Measurements from ENCODE around the gene AIFM1. TPM values are rescaled to one million over a fixed set of nuclear protein-coding genes. Genes with fewer than 3 reads are reported as not detected.
"Not testable (repeated sequence)": the region's sequence is repeated elsewhere in the genome, so short reads cannot be mapped to it uniquely, and the experiment has no call there.

The AIFM1 gene
- total RNA-seq, 2 donors from 2014 or later, result 14.8 to 22.4 TPM

- WGBS, 2 donors, result 23 to 80% methylated on average over 4 to 25 of the region's 28 CpGs
Observed at GRCh38 chrX:130120321-130120731, 45.3 kb downstream of the AIFM1 start.

GRCh38 chrX:130119312-130119898 is 46.2 kb downstream of the AIFM1 start:
- no peak for ATAC-seq
- intact Hi-C loops (cut with DNase I), result no loop called here
- H3K9me3 ChIP-seq, result no peaks in the 10 kb centered on the region
- no peaks in the 10 kb centered on the region for H3K27me3 ChIP-seq
- H3K4me3 ChIP-seq, result no peak overlapping the region
- no peak overlapping the region for H3K27ac ChIP-seq
- TF ChIP-seq CTCF (IDR thresholded peaks at IDR 0.05), result no peak
- TF ChIP-seq POLR2A (IDR thresholded peaks at IDR 0.05), result no peak
- no peaks in the 10 kb centered on the region for H3K36me3 ChIP-seq (replicated peaks in 1 of 2; ENCODE audit: insufficient read depth in 1 of 2, low read depth in 2 of 2)
- DNase-seq, result no peak
- H3K4me1 ChIP-seq, result peaks cover 6% of the 10 kb centered on the region
- WGBS, 2 donors, result 57 to 74% methylated on average over 6 to 12 of the region's 14 CpGs

More at GRCh38 chrX:130120321-130120731, 45.3 kb downstream of the AIFM1 start:
- intact Hi-C loops (cut with DNase I), result no loop called here
- Histone ChIP-seq H3K9me3 (no peaks in the 10 kb centered on the region), H3K36me3 (replicated peaks in 1 of 2; ENCODE audit: insufficient read depth in 1 of 2, low read depth in 2 of 2) (no peaks in the 10 kb centered on the region), H3K27ac (no peak overlapping the region), H3K27me3 (no peaks in the 10 kb centered on the region), H3K4me1 (peaks cover 12% of the 10 kb centered on the region), H3K4me3 (no peak overlapping the region)
- DNase-seq (no peak), ATAC-seq (no peak)
- TF ChIP-seq POLR2A (IDR thresholded peaks at IDR 0.05), result no peak
- TF ChIP-seq CTCF (IDR thresholded peaks at IDR 0.05), result no peak

GRCh38 chrX:130118441-130119311 is 47.0 kb downstream of the AIFM1 start:
- H3K27ac ChIP-seq, result no peak overlapping the region

GRCh38 chrX:130117166-130117565 is 48.5 kb downstream of the AIFM1 start:
- intact Hi-C loops (cut with DNase I), result no loop called here
- Histone ChIP-seq H3K9me3 (no peaks in the 10 kb centered on the region), H3K4me1 (peaks cover 6% of the 10 kb centered on the region), H3K27ac (no peak overlapping the region), H3K27me3 (no peaks in the 10 kb centered on the region), H3K4me3 (no peak overlapping the region), H3K36me3 (replicated peaks in 1 of 2; ENCODE audit: insufficient read depth in 1 of 2, low read depth in 2 of 2) (no peaks in the 10 kb centered on the region)
- DNase-seq (no peak), ATAC-seq (no peak)
- no peak for TF ChIP-seq CTCF (IDR thresholded peaks at IDR 0.05)
- no peak for TF ChIP-seq POLR2A (IDR thresholded peaks at IDR 0.05)
- 84 to 100% methylated on average over 1 to 3 of the region's 7 CpGs for WGBS, 2 donors

More at GRCh38 chrX:130118441-130119311, 47.0 kb downstream of the AIFM1 start:
- ATAC-seq (no peak), DNase-seq (no peak)
- H3K27me3 ChIP-seq, result no peaks in the 10 kb centered on the region
- no peak for TF ChIP-seq POLR2A (IDR thresholded peaks at IDR 0.05)
- TF ChIP-seq CTCF (IDR thresholded peaks at IDR 0.05), result no peak
- WGBS, 2 donors, result 60 to 77% methylated on average over 11 to 20 of the region's 21 CpGs
- no peak overlapping the region for H3K4me3 ChIP-seq
- H3K36me3 ChIP-seq (replicated peaks in 1 of 2; ENCODE audit: insufficient read depth in 1 of 2, low read depth in 2 of 2), result no peaks in the 10 kb centered on the region
- intact Hi-C loops (cut with DNase I), result no loop called here
- H3K4me1 ChIP-seq, result peaks cover 6% of the 10 kb centered on the region
- no peaks in the 10 kb centered on the region for H3K9me3 ChIP-seq

- H3K4me3 ChIP-seq; H3K27ac ChIP-seq; H3K27me3 ChIP-seq; H3K4me1 ChIP-seq; ATAC-seq; H3K9me3 ChIP-seq; H3K36me3 ChIP-seq (replicated peaks in 1 of 2; ENCODE audit: insufficient read depth in 1 of 2, low read depth in 2 of 2); intact Hi-C loops (cut with DNase I); DNase-seq: not testable (repeated sequence)
- WGBS, 2 donors, result 75 to 80% methylated on average over 6 to 10 of the region's 10 CpGs
Observed at GRCh38 chrX:130115119-130115885, 50.3 kb downstream of the AIFM1 start.

All from body of pancreas (tissue), 4 donors.